ENCODE results near the gene VDAC2.
"Not testable (repeated sequence)": the region's sequence is repeated elsewhere in the genome, so short reads cannot be mapped to it uniquely, and the experiment has no call there.

VDAC2 gene

DNA sequence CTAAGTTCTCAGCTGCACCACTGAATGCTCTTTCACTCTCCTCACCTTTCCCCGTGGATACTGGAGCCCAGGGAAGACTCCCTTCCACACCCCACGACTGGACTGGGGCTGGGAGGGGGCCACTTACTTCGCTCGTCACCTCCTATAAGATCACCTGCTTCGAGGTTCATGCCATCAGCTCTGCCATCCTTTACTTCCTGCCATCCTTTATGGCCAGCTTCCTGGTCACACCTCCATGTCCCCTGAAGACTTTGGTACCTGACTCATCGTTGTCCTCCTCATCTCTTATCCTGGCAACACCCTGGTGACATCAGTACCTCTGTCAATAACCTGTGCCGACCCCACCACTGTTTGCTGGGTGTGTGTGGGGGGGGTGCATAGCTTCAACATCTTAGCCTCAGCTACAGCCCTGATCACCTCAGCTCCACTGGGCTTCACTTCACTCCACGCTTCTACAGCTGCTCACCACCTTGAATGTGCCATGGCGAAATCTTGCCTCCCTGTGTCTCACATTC is 8.7 kb upstream of the VDAC2 start:
- no peak for DNase-seq

DNA sequence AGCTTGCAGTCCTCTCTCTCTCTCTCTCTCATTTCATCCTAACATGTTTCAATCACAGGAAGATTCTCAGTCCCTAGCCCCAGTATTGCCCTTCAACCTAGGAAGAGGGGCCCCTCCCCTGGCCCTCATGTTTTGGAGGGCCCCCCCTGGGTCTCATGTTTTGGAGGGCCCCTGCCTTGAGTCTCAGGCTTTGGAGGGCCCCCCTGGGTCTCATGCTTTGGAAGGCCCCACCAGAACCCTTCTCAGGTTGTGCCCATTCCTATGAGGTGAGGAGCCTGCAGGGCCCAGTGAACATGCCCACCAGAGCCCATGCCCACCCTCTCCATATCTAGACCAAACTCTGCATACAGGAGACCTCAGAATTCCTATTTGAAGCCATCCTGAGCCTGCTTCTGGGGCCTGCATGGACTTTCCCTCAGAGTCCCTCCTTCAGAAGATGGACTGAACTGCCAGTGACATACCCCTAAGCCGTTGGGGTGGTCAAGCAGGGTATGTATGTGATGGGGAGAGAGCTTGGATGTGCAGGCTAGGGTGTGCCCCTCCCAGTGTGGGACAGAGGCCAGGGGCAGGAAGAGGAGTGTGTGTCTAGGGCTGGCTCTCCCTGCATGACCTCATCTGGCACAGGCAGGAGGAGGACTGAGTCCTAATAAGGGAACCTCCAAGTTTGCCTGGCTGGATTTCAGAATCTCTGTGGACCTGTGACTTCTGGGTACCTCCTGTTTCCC is 8.1 kb upstream of the VDAC2 start:
- no peak for DNase-seq

DNA sequence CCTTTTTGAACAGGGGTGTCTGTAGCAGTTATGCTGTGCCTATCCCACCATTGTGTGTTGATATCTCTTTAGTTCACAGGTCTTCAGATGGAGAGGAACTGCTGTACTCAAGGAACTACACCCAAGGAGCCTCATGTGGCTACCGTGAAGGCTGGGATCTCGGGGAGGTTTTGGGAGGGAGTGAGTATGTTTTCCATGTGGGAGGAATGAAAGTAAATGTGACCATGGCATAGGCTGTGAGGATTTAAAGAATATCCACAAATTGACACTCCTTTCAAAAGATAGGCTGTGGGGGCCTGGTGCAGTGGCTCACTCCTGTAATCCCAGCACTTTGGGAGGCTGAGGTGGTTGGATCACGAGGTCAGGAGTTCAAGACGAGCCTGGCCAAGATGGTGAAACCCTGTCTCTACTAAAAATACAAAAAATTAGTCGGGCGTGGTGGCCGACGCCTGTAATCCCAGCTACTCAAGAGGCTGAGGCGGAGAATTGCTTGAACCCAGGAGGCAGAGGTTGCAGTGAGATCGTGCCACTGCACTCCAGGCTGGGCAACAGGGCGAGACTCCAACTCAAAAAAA is 7.5 kb upstream of the VDAC2 start:
- not testable (repeated sequence) for DNase-seq

DNA sequence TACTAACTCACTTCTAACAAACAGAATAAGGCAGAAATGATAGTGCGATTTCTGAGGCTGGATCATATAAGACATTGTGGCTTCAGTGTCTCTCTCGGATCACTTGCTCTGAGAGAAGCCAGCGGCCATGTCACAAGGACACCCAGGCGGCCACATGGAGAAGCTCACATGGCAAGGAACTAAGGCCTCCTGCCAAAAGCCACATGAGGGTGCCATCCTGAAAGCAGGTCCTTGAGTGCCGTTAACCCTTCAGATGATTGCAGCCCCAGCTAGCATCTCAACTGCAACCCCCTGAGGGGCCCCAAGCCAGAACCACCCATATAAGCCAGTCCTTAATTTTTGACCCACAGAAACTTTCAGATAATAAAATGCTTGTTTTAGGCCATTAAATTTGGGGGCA is 6.9 kb upstream of the VDAC2 start:
- DNase-seq = no peak

DNA sequence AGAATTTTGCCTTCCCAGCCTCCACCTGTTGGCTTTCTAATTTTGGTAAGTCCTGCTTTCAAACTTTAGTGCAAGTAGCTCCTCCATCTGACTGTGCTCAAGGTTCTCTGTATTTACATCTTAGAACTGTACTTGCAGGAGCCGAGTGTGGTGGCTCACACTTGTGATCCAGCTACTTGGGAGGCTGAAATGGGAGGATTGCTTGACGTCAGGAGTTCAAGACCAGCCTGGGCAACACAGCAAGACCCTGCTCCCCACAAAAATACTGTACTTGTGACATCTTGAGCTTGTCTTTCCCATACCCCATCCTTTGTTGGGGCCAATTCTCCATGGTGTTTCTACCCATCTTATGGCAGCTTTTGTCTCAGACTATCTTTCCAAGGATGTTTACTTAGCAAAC is 4.7 kb upstream of the VDAC2 start:
- DNase-seq = no peak

DNA sequence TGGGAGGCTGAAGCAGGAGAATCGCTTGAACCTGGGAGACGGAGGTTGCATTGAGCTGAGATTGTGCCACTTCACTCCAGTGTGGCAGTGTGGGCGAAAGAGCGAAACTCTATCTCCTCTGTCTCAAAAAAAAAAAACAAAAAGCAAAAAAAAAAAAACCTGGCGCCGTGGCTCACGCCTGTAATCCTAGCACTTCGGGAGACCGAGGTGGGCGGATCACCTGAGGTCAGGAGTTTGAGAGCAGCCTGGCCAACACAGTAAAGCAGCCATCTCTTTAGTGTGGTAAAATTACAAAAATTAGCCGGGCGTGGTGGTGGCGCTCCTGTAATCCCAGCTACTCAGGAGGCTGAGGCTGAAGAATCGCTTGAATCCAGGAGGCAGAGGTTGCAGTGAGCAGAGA is 4.0 kb upstream of the VDAC2 start:
- DNase-seq = not testable (repeated sequence)

DNA sequence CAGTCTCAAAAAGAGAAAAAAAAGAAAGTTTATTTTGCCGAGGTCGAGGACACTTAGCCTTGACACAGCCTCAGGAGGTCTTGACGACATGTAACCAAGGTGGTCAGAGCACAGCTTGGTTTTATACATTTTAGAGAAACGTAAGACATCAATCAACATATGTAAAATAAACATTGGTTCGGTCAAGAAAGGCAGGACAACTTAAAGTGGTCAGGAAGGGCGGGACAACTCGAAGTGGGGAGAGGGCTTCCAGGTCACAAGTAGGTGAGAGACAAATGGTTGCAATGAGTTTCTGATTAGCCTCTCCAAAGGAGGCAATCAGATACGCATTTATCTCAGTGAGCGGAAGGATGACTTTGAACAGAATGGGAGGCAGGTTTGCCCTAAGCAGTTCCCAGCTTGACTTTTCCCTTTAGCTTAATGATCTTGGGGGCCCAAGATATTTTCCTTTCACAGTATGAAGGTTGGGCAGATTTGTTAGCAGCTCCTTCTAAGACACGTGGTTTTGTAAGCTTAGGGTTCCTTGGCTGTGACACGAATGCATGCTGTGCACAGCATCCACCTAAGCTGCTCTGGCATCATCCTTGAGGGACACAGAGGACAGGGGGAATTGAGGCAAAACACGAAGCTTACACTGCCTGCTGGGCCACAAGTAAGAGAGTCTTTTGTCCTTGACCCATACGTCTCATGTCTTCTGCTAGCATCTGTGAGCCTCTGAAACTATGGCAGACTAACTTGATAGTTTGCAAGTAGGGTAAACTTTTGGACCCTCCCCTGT is 3.3 kb upstream of the VDAC2 start:
- DNase-seq = no peak

DNA sequence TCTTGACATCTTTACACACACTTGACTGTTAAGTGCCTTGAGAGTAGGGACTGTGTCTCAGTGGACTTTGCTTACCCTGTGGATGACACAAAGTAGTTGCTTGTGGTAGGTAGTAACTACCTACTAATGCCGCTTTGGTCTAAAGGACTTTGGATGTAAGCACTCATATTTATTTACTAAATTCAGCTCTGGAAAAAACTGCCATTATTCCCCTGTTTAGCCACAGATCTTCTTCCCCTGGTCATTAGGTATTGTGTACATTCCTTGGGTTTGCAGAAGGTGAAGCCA is 2.8 kb upstream of the VDAC2 start:
- no peak for DNase-seq

DNA sequence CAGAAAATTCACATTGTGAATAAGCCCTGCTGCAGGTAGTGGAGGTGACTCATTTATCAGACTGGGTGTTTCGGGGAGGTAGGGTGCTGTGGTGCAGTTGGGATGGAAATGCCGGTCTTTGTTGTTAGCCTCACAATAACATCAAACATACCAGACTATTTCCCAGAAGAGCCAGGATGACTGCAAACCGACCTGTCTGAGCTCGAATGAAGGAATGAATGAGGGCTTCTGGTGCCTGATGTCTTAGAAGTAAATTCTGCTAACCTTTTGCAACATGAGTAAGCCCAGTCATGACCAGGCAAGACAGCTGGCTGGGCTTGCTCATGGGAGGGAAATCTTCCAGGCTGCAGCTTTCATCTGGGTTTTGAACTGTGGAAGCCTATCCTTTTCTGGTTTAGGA is 2.4 kb upstream of the VDAC2 start:
- no peak for DNase-seq

DNA sequence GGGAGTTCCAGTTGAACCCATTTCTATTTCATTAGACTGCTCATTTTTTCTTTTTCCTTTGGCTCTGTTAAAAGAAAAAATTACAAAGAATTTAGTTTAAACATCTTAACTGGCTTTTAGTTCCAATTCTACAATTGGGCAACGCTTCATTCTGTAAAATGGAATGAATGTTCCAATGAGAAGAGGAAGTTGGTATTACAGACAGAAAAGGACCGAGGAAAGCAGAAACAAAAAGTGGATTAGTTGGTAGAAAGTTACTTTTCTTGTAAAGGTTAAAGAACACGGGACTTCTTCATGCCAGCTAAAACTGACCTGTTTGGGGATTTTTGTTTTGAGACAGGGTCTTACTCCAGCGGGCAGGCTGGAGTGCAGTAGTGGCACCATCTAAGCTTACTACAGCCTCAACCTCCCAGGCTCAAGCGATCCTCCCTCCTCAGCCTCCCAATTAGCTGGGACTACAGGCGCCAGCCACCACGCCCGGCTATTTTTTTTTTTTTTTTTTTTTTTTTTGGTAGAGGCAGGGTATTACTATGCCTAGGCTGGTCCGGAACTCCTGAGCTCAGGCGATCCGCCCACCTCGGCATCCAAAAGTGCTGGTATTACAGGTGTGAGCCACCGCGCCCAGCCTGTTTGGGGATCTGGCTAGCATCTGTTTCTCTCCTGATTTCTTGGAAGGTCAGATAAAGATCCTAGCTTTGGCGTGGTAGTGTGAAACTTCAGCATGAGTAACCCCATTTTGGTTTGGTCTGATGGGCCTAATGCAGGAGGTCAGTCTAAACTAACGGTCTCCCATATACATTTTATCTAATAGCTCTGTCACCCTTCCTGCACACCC is 1.3 kb upstream of the VDAC2 start:
- no peak for DNase-seq

DNA sequence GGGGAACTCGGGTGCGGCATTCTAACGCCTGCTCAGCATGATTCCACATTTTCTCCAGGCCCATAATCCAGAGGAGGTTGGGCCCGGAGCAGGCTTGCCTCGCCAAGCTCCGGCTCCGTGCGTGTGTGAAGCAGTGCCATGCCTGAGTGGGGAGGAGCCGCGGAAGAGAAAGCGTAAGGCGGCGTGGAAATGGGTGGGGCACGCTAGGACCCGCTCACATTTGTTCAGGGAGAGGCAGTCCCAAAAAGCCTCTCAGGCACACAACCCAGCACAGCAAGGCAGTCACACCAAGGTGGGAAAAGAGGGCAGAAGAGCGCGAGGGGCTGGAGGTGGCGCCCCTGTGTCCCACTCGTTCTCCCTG is 695 bp upstream of the VDAC2 start:
- DNase-seq = peak; percentile 87

DNA sequence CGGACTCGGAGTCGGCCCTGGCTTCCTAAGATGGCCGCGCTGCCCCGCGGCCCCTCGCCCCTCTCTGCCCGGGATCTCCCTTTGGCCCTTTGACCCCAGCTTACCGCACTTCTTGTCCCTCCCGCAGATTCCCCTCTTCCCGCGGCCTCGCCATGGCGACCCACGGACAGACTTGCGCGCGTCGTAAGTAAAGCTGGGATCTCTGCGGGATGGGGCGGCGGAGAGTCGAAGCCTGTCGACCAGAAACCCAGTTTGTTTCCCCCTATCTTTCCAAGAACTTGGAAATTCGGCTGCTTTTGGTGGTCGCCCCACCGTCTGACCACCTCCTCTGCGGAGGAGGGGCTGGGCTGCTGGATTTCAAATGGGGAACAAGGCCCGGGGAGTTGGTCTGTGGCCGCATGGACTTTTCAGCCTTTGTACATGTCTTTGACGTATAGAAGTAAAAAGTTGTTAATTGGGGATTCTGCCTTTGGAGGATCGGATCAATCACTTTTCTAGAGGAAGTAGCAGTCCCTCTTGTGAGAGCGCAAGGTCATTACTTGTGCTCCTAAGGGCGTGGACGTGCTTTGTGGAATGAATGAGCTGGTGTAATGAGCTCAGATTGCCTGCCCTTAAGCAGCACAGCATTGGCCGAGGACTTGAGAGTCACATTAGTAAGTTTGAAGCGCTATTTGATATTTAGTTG is 553 bp downstream of the VDAC2 start:
- DNase-seq = no peak

DNA sequence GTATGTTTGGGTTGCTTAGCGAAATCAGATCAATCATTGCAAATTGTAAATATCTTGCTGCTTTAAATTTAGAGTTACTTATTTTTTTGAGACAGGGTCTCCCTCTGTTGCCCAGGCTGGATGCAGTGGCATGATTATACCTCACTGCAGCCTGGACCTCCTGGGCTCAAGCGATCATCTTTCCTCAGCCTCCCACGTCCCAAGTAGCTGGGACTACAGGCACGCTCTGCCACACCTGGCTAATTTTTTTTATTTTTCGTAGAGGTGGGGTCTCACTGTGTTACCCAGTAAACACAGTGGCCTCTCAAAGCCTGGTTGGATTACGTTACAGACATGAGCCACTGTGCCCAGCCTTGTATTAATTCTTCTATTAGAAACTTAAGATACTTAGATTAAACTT is 1.7 kb downstream of the VDAC2 start:
- DNase-seq = no peak

DNA sequence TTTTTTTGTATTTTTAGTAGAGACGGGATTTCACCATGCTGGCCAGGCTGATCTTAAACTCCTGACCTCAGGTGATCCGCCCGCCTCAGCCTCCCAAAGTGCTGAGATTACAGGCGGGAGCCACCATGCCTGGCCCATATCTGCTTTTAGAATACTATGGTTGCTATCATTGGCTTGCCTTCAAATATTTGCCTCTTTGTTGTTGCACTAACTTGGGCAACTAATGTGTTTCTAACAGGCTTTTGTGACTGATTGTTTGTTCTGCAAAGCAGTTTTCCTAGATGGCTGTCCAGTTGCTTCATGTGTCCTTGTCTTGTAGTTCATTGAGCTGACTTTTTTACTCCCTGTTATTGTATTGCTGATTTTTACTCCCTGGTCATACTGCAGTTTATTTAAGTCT is 9.7 kb downstream of the VDAC2 start:
- DNase-seq = no peak

DNA sequence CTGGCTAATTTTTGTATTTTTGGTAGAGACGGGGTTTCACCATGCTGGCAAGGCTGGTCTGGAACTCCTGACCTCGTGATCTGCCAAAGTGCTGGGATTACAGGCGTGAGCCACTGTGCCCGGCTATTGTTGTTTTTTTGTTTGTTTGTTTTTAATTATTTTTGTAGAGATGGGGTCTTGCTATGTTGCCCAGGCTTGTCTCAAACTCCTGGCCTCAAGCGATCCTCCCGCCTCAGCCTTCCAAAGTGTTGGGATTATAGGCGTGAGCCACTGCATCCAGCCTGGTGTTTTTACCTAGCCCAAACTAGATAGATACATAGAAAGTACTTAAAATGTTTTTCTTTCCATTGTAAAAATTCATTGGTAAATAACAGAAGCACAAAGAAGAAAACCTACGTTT is 10.9 kb downstream of the VDAC2 start:
- not testable (repeated sequence) for DNase-seq

DNA sequence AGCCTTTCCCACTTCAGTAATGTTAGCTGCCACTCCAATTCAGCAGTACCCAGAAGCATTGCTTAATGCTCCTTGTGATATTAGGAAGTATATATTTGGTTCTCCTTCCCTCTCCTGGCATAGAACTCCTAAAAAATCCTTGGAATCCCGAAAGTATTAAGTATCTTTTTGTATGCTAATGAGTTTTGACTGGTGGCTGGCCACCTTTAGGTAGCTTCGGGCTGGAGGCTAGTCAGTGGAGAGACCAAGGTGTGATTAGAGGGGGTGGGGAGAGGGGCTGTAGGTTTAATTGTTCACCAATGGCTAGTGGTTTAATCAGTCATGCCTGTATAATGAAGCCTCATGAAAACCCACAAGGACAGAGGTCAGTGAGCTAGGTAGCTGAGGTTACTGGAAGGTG is 12.9 kb downstream of the VDAC2 start:
- DNase-seq = no peak

DNA sequence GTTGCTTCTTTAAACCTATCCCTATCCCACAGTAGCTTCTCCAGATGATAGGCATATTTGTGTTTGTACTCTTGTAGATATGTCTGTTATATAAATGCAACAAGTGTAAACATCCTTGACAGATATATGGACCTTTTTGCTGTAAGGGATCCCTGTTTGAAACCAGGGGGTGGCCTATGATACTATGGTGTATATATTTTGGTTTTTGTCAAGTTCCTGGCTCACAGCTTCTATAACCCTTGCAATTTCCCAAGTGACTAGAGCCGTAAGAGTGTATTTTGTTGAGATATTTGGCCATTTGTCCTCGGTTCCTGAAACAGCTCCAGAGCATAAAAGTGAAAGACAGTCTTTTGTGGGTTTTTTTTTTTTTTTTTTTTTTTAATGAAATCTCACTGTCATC is 15.5 kb downstream of the VDAC2 start:
- no peak for DNase-seq

DNA sequence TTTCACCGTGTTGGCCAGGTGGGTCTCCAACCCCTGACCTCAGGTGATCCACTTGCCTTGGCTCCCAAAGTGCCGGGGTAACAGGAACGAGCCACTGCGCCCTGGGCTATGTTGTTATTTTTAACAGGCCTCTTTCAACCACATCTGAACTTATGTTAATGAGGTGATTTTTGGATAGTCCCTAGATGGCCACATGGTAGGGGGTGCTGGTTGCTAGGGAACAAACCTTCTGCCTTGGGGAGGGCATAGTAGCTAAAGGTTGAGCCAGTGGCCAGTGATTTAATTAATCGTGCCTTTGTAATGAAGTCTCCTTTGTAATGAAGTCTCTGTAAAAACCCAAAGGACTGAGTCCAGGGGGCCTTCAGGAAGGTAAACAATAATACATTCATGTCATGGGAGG is 16.1 kb downstream of the VDAC2 start:
- no peak for DNase-seq

DNA sequence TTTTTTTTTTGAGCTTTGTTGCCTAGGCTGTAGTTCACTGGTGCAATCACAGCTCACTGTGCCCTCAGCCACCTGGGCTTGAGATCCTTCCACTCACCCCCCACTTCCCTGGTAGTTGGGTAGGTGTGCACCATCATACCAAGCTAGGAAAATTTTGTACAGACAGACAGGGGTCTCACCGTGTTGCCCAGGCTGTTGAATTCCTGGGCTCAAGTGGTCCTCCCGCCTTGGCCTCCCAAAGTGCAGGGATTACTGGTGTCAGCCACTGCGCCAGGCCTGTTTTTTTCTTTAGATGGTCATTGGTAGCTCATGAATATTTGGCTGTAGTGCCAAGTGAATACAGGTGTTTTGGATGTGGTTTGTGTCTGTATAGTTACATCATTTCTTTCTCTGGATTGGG is 17.7 kb downstream of the VDAC2 start:
- no peak for DNase-seq

DNA sequence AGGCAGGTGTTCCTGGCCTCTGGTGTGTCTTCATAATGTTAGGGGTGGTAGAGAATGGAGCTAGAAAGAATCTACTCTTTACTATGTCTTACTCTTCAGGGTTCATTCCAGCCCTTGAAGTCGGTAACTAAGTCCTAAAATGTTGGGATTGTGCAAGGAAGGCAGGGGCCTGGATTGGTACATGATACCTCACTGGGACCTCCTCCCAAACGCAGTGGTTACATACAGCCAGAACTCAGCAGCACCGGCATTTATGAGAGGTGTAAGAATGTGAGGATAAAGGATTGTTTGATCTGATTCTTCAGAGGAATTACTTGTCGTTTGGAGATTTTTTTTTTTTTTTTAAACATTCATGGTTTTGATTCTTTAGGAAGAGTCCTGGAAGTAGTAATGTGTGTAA is 18.2 kb downstream of the VDAC2 start:
- DNase-seq = no peak

DNA sequence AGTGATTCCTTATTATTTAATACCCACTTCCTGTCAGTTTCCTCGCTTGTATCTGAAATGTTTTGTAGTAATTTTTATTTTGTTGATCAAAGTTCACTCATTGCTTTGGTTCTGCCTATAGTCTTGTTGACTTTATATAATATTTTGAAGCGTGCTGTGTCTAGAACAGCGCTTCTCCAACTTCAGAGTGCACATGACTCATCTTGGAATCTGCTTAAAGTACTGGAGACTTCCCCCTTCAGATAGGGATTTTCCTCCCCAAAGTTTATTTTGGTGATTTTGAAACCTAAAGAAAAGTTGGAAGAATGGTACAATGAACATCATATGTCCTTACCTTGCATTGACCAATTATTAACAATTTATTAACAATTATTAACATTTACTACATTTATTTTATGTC is 19.4 kb downstream of the VDAC2 start:
- DNase-seq = no peak

DNA sequence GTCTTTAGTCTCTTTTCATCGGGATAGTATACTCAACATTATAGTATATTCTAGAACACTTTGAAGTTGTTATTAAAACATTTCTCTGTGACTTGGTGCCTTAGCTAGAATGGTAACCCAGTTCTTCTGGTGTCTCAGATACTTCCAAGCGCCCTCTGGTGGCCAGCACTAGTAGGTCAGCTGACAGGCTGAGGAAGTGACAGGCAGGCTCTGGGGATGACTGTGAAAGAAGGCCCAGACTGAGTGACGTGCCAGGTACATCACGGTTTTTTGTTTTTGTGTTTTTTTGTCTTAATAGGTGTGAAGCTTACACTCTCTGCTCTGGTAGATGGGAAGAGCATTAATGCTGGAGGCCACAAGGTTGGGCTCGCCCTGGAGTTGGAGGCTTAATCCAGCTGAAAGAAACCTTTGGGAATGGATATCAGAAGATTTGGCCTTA is 20.0 kb downstream of the VDAC2 start:
- DNase-seq = peak; percentile 94
